ENCODE measurements around the gene RHBDF1. TPM values are rescaled to one million over a fixed set of nuclear protein-coding genes. Genes with fewer than 3 reads are reported as not detected.
A peak's percentile ranks its signal among the peaks of the same experiment; 100 is the strongest.

The RHBDF1 gene
- total and polyA plus RNA-seq, 2 of the 13 experiments (the other 11 are each of a cell fraction or from before 2014, with no cell fraction given), result 5.4 to 26.9 TPM

DNA sequence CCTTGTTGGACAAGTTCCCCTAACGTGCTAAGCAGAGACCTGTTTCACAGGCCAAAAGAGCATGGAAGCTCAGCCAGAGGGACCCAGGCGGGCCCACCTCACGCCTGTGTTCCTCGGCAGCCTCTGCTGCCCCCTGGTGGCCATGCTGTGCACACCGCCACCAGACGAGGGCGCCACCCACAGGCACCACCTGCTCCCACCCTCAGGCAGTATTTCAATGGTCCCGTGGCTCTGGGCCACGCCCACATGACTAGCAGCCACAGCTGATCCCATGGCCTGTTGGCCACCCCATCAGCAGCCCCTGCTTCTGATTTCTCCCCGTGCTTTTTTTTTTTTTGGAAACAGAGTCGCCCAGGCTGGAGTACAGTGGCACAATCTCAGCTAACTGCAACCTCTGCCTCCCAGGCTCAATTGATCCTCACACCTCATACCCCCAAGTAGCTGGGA lies 24.5 kb upstream of the RHBDF1 start (continued):
- TF ChIP-seq ARID4A (CRISPR knock-in tag; IDR thresholded peaks at IDR 0.05; ENCODE audit: borderline replicate concordance) (peak; percentile 65; the same call in 1 of the 2 replicates), ZNF7 (CRISPR knock-in tag; IDR thresholded peaks at IDR 0.05) (no peak), U2AF1 (optimal IDR thresholded peaks at IDR 0.05; ENCODE audit: low read depth, low read length) (peak; percentile 41), ZNF749 (CRISPR knock-in tag; IDR thresholded peaks at IDR 0.05; ENCODE audit: borderline replicate concordance) (no peak), ZNF24 (IDR thresholded peaks at IDR 0.05) (no peak), TOE1 (CRISPR knock-in tag; IDR thresholded peaks at IDR 0.05) (no peak), ZFX (CRISPR knock-in tag; IDR thresholded peaks at IDR 0.05; ENCODE audit: low read depth) (peak; percentile 63; the same call in 1 of the 2 replicates), ZNF768 (CRISPR knock-in tag; IDR thresholded peaks at IDR 0.05) (peak; percentile 66; the same call in 1 of the 2 replicates), ZNF589 (CRISPR knock-in tag; conservative IDR thresholded peaks at IDR 0.05) (no peak), FOXO1 (CRISPR knock-in tag; IDR thresholded peaks at IDR 0.05) (0 out of 2 replicates have a peak, but pooled peaks have one; percentile 34), ATF4 (CRISPR knock-in tag; IDR thresholded peaks at IDR 0.05) (no peak), AGO1 (IDR thresholded peaks at IDR 0.05; ENCODE audit: low read depth, low read length, poor library complexity, severe bottlenecking) (no peak), MED1 (CRISPR knock-in tag; IDR thresholded peaks at IDR 0.05) (peak; percentile 57; the same call in 1 of the 2 replicates), ZNF382 (CRISPR knock-in tag; IDR thresholded peaks at IDR 0.05; ENCODE audit: borderline replicate concordance) (no peak), GATAD1 (CRISPR knock-in tag; IDR thresholded peaks at IDR 0.05) (peak; percentile 56; the same call in 1 of the 2 replicates), MXI1 (IDR thresholded peaks at IDR 0.05; ENCODE audit: borderline replicate concordance, low read depth, low read length) (peak; percentile 85; the same call in 1 of the 3 replicates), ATRX (CRISPR knock-in tag; IDR thresholded peaks at IDR 0.05; ENCODE audit: borderline replicate concordance) (no peak), NFKB2 (CRISPR knock-in tag; IDR thresholded peaks at IDR 0.05; ENCODE audit: borderline replicate concordance) (no peak), ZNF598 (CRISPR knock-in tag; IDR thresholded peaks at IDR 0.05; ENCODE audit: borderline replicate concordance) (no peak), RBFOX2 (IDR thresholded peaks at IDR 0.05; ENCODE audit: low read depth, low read length) (no peak), CBX1 (IDR thresholded peaks at IDR 0.05; ENCODE audit: low read depth) (peak; percentile 86), ZNF546 (CRISPR knock-in tag; conservative IDR thresholded peaks at IDR 0.05) (no peak), MXD1 (CRISPR knock-in tag; IDR thresholded peaks at IDR 0.05) (0 out of 2 replicates have a peak, but pooled peaks have one; percentile 29), HINFP (CRISPR knock-in tag; IDR thresholded peaks at IDR 0.05; ENCODE audit: low read depth) (0 out of 2 replicates have a peak, but pooled peaks have one; percentile 53), HOXA7 (CRISPR knock-in tag; IDR thresholded peaks at IDR 0.05) (no peak)

Measured in HepG2 (cell line).